AG04449 (cell line): ENCODE data around the gene INSM2.
A peak's percentile ranks its signal among the peaks of the same experiment; 100 is the strongest.

ENCODE experiments used
- CTCF ChIA-PET: fragments of 350-600 bp; formaldehyde crosslinking; extraction: SDS; loops from one replicate; lab custom pipeline; 2021; ENCODE audit warnings: antibody characterized with exemption; lab: Yijun Ruan, JAX
- POLR2A ChIA-PET: fragments of 400-600, 350-600 bp; formaldehyde crosslinking; extraction: SDS; loops from one replicate; lab custom pipeline; 2020; ENCODE audit warnings: antibody characterized with exemption, inconsistent platforms; lab: Yijun Ruan, JAX
- DNase-seq: peaks from one replicate; pipeline ENCODE4 v3.0.0-alpha.2; 2010; ENCODE audit warnings: low read depth, low spot score
- H3K4me3 ChIP-seq: 2 replicates; pipeline ENCODE4 v1.5.1; 2011; ENCODE audit warnings: low read depth, mild to moderate bottlenecking, control low read depth, low read length
- CTCF ChIP-seq: IDR thresholded peaks from one replicate; pipeline ENCODE4 v1.5.1; 2011; ENCODE audit warnings: mild to moderate bottlenecking, moderate library complexity, low read length, control low read depth, inconsistent platforms; ENCODE audit not compliant: insufficient read depth; ENCODE audit errors: missing control alignments

Gene INSM2

GRCh38 chr14:35506461-35506860 is 27.5 kb upstream of the INSM2 start:
- CTCF ChIA-PET, result interaction anchor here (1.4 kb wide), 1 partner anchor 67 kb away, joined by 4 read pairs; no protein-coding TSS in a partner anchor
- TF ChIP-seq CTCF, result no peak
- DNase-seq, result no peak

GRCh38 chr14:35506927-35507326 is 27.0 kb upstream of the INSM2 start:
- DNase-seq, result peak; percentile 10
- CTCF ChIA-PET, result interaction anchor here (1.4 kb wide), 1 partner anchor 68 kb away, joined by 4 read pairs; no protein-coding TSS in a partner anchor
- TF ChIP-seq CTCF, result no peak
- H3K4me3 ChIP-seq, result no peak overlapping the region
- POLR2A ChIA-PET, result no interaction called here

More at GRCh38 chr14:35506461-35506860, 27.5 kb upstream of the INSM2 start:
- no peak overlapping the region for H3K4me3 ChIP-seq
- POLR2A ChIA-PET, result no interaction called here

GRCh38 chr14:35509846-35510245 is 24.1 kb upstream of the INSM2 start:
- TF ChIP-seq CTCF, result no peak
- CTCF ChIA-PET, result no interaction called here
- POLR2A ChIA-PET, result no interaction called here
- no peak for DNase-seq
- no peak overlapping the region for H3K4me3 ChIP-seq

- H3K4me3 ChIP-seq, result no peak overlapping the region
- ChIA-PET CTCF (no interaction called here), POLR2A (no interaction called here)
- no peak for DNase-seq
- no peak for TF ChIP-seq CTCF
Observed at GRCh38 chr14:35512765-35513164, 21.2 kb upstream of the INSM2 start.

GRCh38 chr14:35515916-35516315 is 18.0 kb upstream of the INSM2 start:
- ChIA-PET CTCF (no interaction called here), POLR2A (no interaction called here)
- H3K4me3 ChIP-seq, result no peak overlapping the region
- no peak for TF ChIP-seq CTCF
- no peak for DNase-seq

- CTCF ChIA-PET, result no interaction called here
Observed at GRCh38 chr14:35519986-35520385, 14.0 kb upstream of the INSM2 start.

More at GRCh38 chr14:35519986-35520385, 14.0 kb upstream of the INSM2 start:
- TF ChIP-seq CTCF, result no peak
- POLR2A ChIA-PET, result no interaction called here
- no peak overlapping the region for H3K4me3 ChIP-seq
- no peak for DNase-seq
